ENCODE data around the gene GRM8. TPM values are rescaled to one million over a fixed set of nuclear protein-coding genes. Genes with fewer than 3 reads are reported as not detected.

GRM8 gene
- total and polyA plus RNA-seq, 10 of the 15 experiments (the other 5 are each of a cell fraction or from before 2014, with no cell fraction given): 0.33 to 7.1 (median 0.45) TPM; not detected in 2

- TF ChIP-seq ZBTB4 (CRISPR knock-in tag; IDR thresholded peaks at IDR 0.05) (no peak), HDAC6 (IDR thresholded peaks at IDR 0.05; ENCODE audit: unreplicated experiment) (no peak), NR2F1 (conservative IDR thresholded peaks at IDR 0.05) (no peak), BCLAF1 (IDR thresholded peaks at IDR 0.05) (no peak), CREB1 (IDR thresholded peaks at IDR 0.05; ENCODE audit: low read depth) (no peak), MXI1 (IDR thresholded peaks at IDR 0.05; ENCODE audit: low read depth, low read length) (no peak), KDM1A (IDR thresholded peaks at IDR 0.05; ENCODE audit: borderline replicate concordance) (no peak), MTA2 (IDR thresholded peaks at IDR 0.05; ENCODE audit: low read depth) (no peak), PAX5 (IDR thresholded peaks at IDR 0.05; ENCODE audit: borderline replicate concordance, low read depth, low read length) (no peak), PKNOX1 (IDR thresholded peaks at IDR 0.05) (no peak), USF2 (IDR thresholded peaks at IDR 0.05; ENCODE audit: borderline replicate concordance, low read depth, low read length) (no peak), SKIL (IDR thresholded peaks at IDR 0.05; ENCODE audit: low read depth, poor library complexity, severe bottlenecking) (no peak)
Observed at GRCh38 chr7:127187740-127188139, 65.0 kb downstream of the GRM8 start (continued).

Data from GM12878 (cell line).